IgD-negative memory B cell (primary cell): ENCODE data around the gene ADD1. TPM values are rescaled to one million over a fixed set of nuclear protein-coding genes. Genes with fewer than 3 reads are reported as not detected.

Source experiments
- H3K27ac Mint-ChIP-seq, 3 donors: one replicate each; pipeline ENCODE4 v1.8.0; 2020 to 2022; ENCODE audit warnings: mild to moderate bottlenecking in 3 of 3, mixed read lengths in 3 of 3, moderate library complexity in 1 of 3
- H3K27me3 Mint-ChIP-seq: one replicate; pipeline ENCODE4 v1.8.0; 2021; ENCODE audit warnings: mixed read lengths
- H3K36me3 Mint-ChIP-seq: one replicate; pipeline ENCODE4 v1.8.0; 2020; ENCODE audit warnings: mild to moderate bottlenecking, mixed read lengths
- H3K4me1 Mint-ChIP-seq, 3 donors: one replicate each; pipeline ENCODE4 v1.8.0; 2020 to 2022; ENCODE audit warnings: mixed read lengths in 3 of 3, mild to moderate bottlenecking in 1 of 3
- H3K4me3 Mint-ChIP-seq, 4 donors: one replicate each; pipeline ENCODE4 v1.8.0; 2020 to 2022; ENCODE audit warnings: mild to moderate bottlenecking in 4 of 4, mixed read lengths in 4 of 4, moderate library complexity in 3 of 4
- H3K9me3 Mint-ChIP-seq, 3 donors: one replicate each; pipeline ENCODE4 v1.8.0; 2020 to 2021; ENCODE audit warnings: mixed read lengths in 3 of 3, mild to moderate bottlenecking in 1 of 3
- polyA plus RNA-seq: library from polyadenylated mRNA; unstranded; fragments of 300-500 nt; fragmentation: Illumina TruSeq; gene quantifications from one replicate; pipeline ENCODE4 v1.2.3, GENCODE V29; 2021

Gene ADD1
- polyA plus RNA-seq, 1 donor from 2014 or later = 300 TPM

DNA sequence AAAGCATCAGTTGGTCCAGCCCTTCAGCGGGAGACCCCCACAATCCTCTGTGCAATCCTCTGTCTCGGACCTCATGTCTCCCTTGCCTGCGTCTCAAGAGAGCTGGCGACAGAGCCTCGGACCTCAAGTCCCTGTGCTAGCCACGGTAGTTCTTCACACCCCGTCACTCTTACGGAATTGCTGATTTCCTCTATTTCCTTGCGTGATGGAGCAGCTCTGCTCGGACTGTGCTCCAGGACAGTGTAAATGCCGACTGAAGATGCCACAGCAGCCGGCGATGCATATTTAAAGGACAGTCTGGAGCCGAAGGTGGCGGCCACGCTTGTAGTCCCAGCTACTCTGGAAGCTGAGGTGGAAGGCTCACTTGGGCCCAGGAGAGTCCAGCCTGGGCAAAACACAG, 121.6 kb downstream of the ADD1 start:
- Mint-ChIP-seq H3K4me1 (peaks cover 14 to 22% (median 17%) of the 10 kb centered on the region in 3 donors), H3K27ac (peak overlapping the region in 2 of 3 donors; percentile 33 to 66), H3K4me3 (peak overlapping the region in 2 of 4 donors; percentile 15 to 96), H3K36me3 (no peaks in the 10 kb centered on the region), H3K27me3 (peaks cover 2% of the 10 kb centered on the region), H3K9me3 (no peaks in the 10 kb centered on the region)

DNA sequence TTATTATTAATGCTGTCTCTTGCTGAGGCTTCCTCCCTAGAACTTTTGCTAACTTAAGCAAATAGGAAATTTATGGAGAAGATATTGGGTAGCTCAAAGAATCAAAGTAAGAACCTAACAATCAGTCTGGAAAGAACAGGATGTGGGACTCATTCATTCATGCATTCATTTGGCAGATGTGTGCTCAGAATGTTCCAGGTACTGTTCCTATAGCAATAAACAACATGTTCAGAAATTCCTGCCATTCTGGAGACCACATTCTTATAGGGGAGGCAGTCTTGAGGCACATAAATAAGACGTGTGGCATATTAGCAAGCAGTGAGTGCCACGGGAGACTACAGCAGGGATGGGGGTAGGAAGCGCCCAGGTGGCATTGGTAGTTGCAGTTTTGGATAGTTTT, 124.7 kb downstream of the ADD1 start:
- H3K27me3 Mint-ChIP-seq = peaks cover 2% of the 10 kb centered on the region
- H3K4me1 Mint-ChIP-seq = peaks cover 0 to 9% (median 4%) of the 10 kb centered on the region in 3 donors
- H3K27ac Mint-ChIP-seq = peak overlapping the region in 1 of 3 donors; percentile 31
- peak overlapping the region in 1 of 4 donors; percentile 14 for H3K4me3 Mint-ChIP-seq
- H3K36me3 Mint-ChIP-seq = peaks cover 2% of the 10 kb centered on the region
- H3K9me3 Mint-ChIP-seq = no peaks in the 10 kb centered on the region

DNA sequence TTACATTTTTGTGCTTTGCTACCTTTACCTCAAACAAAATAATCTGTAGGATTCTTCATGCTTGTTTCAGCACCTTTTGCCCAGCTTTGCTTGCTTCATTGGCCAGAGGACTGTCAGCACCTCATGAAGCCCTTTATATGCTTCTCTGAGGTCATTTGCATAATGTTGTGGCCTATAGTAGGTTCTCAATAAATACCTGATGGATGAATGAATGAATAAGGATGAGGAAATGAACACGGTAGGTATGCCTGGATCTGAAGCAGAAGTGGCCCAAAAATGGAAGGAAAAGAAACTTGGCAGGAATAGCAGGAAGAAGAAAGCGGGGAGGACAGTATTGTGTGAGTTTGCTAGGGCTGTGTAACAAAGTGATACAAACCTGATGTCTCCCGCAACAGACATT, 127.6 kb downstream of the ADD1 start:
- H3K4me3 Mint-ChIP-seq = no peak overlapping the region
- H3K27me3 Mint-ChIP-seq = peaks cover 4% of the 10 kb centered on the region
- H3K36me3 Mint-ChIP-seq = peaks cover 2% of the 10 kb centered on the region
- H3K4me1 Mint-ChIP-seq = peaks cover 0 to 2% (median 0%) of the 10 kb centered on the region in 3 donors
- no peak overlapping the region for H3K27ac Mint-ChIP-seq
- H3K9me3 Mint-ChIP-seq = no peaks in the 10 kb centered on the region

DNA sequence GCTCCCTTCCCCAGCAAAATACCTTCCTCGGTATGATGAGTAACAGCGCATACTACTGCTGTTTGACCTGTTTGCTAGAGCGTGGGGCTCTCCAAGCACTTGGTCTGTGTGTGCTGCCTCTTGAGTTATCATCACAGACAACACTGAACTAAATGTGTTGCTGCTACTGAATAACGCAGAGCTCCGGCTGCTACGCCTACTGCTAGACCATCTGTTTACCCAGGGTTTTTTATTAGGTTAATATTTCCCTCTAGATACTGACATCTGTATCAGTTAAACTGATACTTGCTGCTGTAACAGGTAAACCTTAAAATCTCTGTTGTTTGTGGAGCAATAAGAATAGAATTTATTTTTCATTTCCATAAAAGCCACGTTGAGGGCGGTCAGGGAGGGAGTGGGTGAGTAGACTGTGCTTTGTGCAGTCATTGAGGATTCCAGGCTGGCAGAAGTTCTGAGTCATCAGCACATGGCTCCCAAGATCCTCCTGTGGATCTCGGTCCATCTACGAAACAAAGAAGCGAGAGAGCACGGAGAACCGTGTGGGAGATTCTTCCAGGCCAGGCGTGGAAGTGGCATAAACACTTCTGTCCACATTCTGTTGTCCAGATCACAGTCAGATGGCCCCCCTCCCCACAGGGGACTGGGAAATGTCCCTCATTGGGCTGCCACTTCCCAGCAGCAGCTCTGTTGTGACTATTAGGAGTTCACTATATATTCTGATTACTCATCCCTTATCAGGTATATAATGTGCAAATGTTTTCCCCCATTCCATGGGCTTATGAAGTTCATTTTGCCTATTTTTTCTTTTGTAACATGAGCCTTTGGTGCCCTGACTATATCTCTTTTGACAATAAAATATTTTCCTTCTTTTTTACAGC, 133.8 kb downstream of the ADD1 start:
- Mint-ChIP-seq H3K36me3 (peaks cover 2% of the 10 kb centered on the region), H3K4me1 (peaks cover 0 to 3% (median 0%) of the 10 kb centered on the region in 3 donors), H3K4me3 (no peak overlapping the region), H3K27me3 (peaks cover 4% of the 10 kb centered on the region), H3K9me3 (peaks cover 0 to 4% (median 4%) of the 10 kb centered on the region in 3 donors), H3K27ac (no peak overlapping the region)

Other genes starting within 250 kb of the ADD1 start
- gene TNIP2, start 87.5 kb upstream of the ADD1 start, polyA plus RNA-seq = 54.5 TPM
- gene SH3BP2, start 50.8 kb upstream of the ADD1 start, polyA plus RNA-seq = 22.7 TPM
- gene NOP14, start 119.6 kb downstream of the ADD1 start, polyA plus RNA-seq = 18.9 TPM
- 0.99 TPM for gene GRK4, start 119.7 kb downstream of the ADD1 start, polyA plus RNA-seq
- not detected for gene HTT-AS, start 230.7 kb downstream of the ADD1 start, polyA plus RNA-seq
- gene HTT, start 230.8 kb downstream of the ADD1 start, polyA plus RNA-seq = 10.0 TPM